Inflammatory macrophage treated with lipopolysaccharide for 1 hour (primary cell): ENCODE results near the gene MTHFD2L.

Experiments used
- DNase-seq, 2 donors: peaks; one replicate each; pipeline ENCODE4 v3.0.0-alpha.2; 2020 to 2022

MTHFD2L gene

GRCh38 chr4:74344031-74344430, 186.1 kb downstream of the MTHFD2L start:
- DNase-seq: no peak
